DOHH2 (cell line): ENCODE measurements around the gene GAS2.
A peak's percentile ranks its signal among the peaks of the same experiment; 100 is the strongest.

Source experiments
- H3F3A ChIP-seq: fragments of 200-600 bp; sonication (generic), shearing (Covaris generic); 2 replicates; pipeline ENCODE4 v1.6.0; 2016; ENCODE audit warnings: antibody characterized with exemption, mild to moderate bottlenecking; ENCODE audit not compliant: control insufficient read depth, insufficient read depth
- H3K27ac ChIP-seq: fragments of 200-600 bp; sonication (generic); 2 replicates; pipeline ENCODE4 v1.5.1; 2014; ENCODE audit warnings: low read depth, mild to moderate bottlenecking, low read length, moderate library complexity
- H3K27me3 ChIP-seq: fragments of 200-600 bp; sonication (generic); 2 replicates; pipeline ENCODE4 v1.6.1; 2014; ENCODE audit warnings: mild to moderate bottlenecking, low read length, mixed read lengths; ENCODE audit not compliant: control insufficient read depth
- H3K36me3 ChIP-seq: fragments of 200-600 bp; sonication (generic); 2 replicates; pipeline ENCODE4 v1.6.1; 2014; ENCODE audit warnings: mild to moderate bottlenecking, low read length, moderate library complexity, mixed read lengths; ENCODE audit not compliant: control insufficient read depth
- H3K4me1 ChIP-seq: fragments of 200-600 bp; sonication (generic); 2 replicates; pipeline ENCODE4 v1.6.1; 2014; ENCODE audit warnings: mild to moderate bottlenecking, low read length, mixed read lengths; ENCODE audit not compliant: control insufficient read depth
- H3K4me2 ChIP-seq: fragments of 200-600 bp; sonication (generic); 2 replicates; pipeline ENCODE4 v1.6.0; 2014; ENCODE audit warnings: mild to moderate bottlenecking, low read length, moderate library complexity
- H3K4me3 ChIP-seq: fragments of 200-600 bp; sonication (generic); 2 replicates; pipeline ENCODE4 v1.5.1; 2014; ENCODE audit warnings: mild to moderate bottlenecking, low read length, mixed read lengths
- H3K79me2 ChIP-seq: fragments of 200-600 bp; sonication (generic); 2 replicates; pipeline ENCODE4 v1.6.1; 2014; ENCODE audit warnings: mild to moderate bottlenecking, low read length, mixed read lengths; ENCODE audit not compliant: control insufficient read depth
- H3K9me2 ChIP-seq: fragments of 200-600 bp; sonication (generic); replicated peaks from 2 replicates; pipeline ENCODE4 v1.6.1; 2014; ENCODE audit warnings: mild to moderate bottlenecking, low read length, mixed read lengths; ENCODE audit not compliant: control insufficient read depth
- H3K9me3 ChIP-seq: fragments of 200-600 bp; sonication (generic); 2 replicates; pipeline ENCODE4 v1.6.1; 2014; ENCODE audit warnings: antibody characterized with exemption, low read length, mixed read lengths; ENCODE audit not compliant: control insufficient read depth, insufficient read depth
- H4K20me1 ChIP-seq: fragments of 200-600 bp; sonication (generic); 2 replicates; pipeline ENCODE4 v1.6.0; 2014; ENCODE audit warnings: low read depth, mild to moderate bottlenecking, antibody characterized with exemption, low read length, moderate library complexity; ENCODE audit not compliant: control insufficient read depth, insufficient read depth
- EZH2phosphoT487 ChIP-seq: fragments of 200-600 bp; sonication (generic); IDR thresholded peaks from 2 replicates; pipeline ENCODE4 v1.6.1; 2017; ENCODE audit warnings: borderline replicate concordance, mild to moderate bottlenecking, antibody characterized with exemption, low read length, moderate library complexity, mixed read lengths
- TF ChIP-seq, protein P1 (sequence below): fragments of 200-600 bp; sonication (generic); IDR thresholded peaks from one replicate; pipeline ENCODE4 v1.5.1; 2014; ENCODE audit warnings: antibody characterized with exemption, mild to moderate bottlenecking, low read depth, low read length; ENCODE audit not compliant: poor library complexity, severe bottlenecking

Gene GAS2

GRCh38 chr11:22680628-22681027 is 14.2 kb downstream of the GAS2 start:
- no peak overlapping the region for H3K27ac ChIP-seq
- no peaks in the 10 kb centered on the region for H3K9me3 ChIP-seq
- H3K9me2 ChIP-seq, result no peaks in the 10 kb centered on the region
- H3K4me2 ChIP-seq, result no peak overlapping the region
- no peak overlapping the region for H3K4me3 ChIP-seq
- H3K4me1 ChIP-seq, result peaks cover 7% of the 10 kb centered on the region
- H3K36me3 ChIP-seq, result no peaks in the 10 kb centered on the region
- H4K20me1 ChIP-seq, result no peaks in the 10 kb centered on the region
- no peaks in the 10 kb centered on the region for H3F3A ChIP-seq
- H3K27me3 ChIP-seq, result no peaks in the 10 kb centered on the region
- H3K79me2 ChIP-seq, result no peaks in the 10 kb centered on the region
- TF ChIP-seq, protein P1, sequence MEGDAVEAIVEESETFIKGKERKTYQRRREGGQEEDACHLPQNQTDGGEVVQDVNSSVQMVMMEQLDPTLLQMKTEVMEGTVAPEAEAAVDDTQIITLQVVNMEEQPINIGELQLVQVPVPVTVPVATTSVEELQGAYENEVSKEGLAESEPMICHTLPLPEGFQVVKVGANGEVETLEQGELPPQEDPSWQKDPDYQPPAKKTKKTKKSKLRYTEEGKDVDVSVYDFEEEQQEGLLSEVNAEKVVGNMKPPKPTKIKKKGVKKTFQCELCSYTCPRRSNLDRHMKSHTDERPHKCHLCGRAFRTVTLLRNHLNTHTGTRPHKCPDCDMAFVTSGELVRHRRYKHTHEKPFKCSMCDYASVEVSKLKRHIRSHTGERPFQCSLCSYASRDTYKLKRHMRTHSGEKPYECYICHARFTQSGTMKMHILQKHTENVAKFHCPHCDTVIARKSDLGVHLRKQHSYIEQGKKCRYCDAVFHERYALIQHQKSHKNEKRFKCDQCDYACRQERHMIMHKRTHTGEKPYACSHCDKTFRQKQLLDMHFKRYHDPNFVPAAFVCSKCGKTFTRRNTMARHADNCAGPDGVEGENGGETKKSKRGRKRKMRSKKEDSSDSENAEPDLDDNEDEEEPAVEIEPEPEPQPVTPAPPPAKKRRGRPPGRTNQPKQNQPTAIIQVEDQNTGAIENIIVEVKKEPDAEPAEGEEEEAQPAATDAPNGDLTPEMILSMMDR, result no peak
- TF ChIP-seq EZH2phosphoT487, result no peak

GRCh38 chr11:22681281-22681812 is 14.9 kb downstream of the GAS2 start:
- H3K4me2 ChIP-seq, result 0 out of 2 replicates have a peak overlapping the region, but pooled peaks have one; percentile 24
- no peaks in the 10 kb centered on the region for H3K9me3 ChIP-seq
- peaks cover 7% of the 10 kb centered on the region for H3K4me1 ChIP-seq
- H3K9me2 ChIP-seq, result no peaks in the 10 kb centered on the region
- no peaks in the 10 kb centered on the region for H3K36me3 ChIP-seq
- no peaks in the 10 kb centered on the region for H4K20me1 ChIP-seq
- no peak overlapping the region for H3K27ac ChIP-seq
- H3F3A ChIP-seq, result no peaks in the 10 kb centered on the region
- no peaks in the 10 kb centered on the region for H3K79me2 ChIP-seq
- TF ChIP-seq, protein P1, result no peak
- TF ChIP-seq EZH2phosphoT487, result no peak
- no peak overlapping the region for H3K4me3 ChIP-seq
- no peaks in the 10 kb centered on the region for H3K27me3 ChIP-seq

GRCh38 chr11:22684082-22684481 is 17.7 kb downstream of the GAS2 start:
- Histone ChIP-seq H3K9me2 (no peaks in the 10 kb centered on the region), H3K27ac (no peak overlapping the region), H4K20me1 (no peaks in the 10 kb centered on the region), H3K79me2 (no peaks in the 10 kb centered on the region), H3K27me3 (no peaks in the 10 kb centered on the region), H3F3A (no peaks in the 10 kb centered on the region), H3K4me2 (no peak overlapping the region), H3K36me3 (no peaks in the 10 kb centered on the region), H3K4me3 (no peak overlapping the region), H3K9me3 (no peaks in the 10 kb centered on the region), H3K4me1 (peaks cover 7% of the 10 kb centered on the region)
- TF ChIP-seq EZH2phosphoT487, result no peak
- TF ChIP-seq, protein P1, result no peak
